A549 (cell line): ENCODE data around the gene RHO.

Experiments
- TF ChIP-seq, protein P1 (sequence below): fragments of >200 bp; sonication (Bioruptor Twin); formaldehyde crosslinking; IDR thresholded peaks from 3 replicates; pipeline ENCODE4 v1.5.1; 2016
- TF ChIP-seq, protein P2 (sequence below): IDR thresholded peaks from 2 replicates; pipeline ENCODE4 v1.6.1; 2012

- TF ChIP-seq, protein P1, sequence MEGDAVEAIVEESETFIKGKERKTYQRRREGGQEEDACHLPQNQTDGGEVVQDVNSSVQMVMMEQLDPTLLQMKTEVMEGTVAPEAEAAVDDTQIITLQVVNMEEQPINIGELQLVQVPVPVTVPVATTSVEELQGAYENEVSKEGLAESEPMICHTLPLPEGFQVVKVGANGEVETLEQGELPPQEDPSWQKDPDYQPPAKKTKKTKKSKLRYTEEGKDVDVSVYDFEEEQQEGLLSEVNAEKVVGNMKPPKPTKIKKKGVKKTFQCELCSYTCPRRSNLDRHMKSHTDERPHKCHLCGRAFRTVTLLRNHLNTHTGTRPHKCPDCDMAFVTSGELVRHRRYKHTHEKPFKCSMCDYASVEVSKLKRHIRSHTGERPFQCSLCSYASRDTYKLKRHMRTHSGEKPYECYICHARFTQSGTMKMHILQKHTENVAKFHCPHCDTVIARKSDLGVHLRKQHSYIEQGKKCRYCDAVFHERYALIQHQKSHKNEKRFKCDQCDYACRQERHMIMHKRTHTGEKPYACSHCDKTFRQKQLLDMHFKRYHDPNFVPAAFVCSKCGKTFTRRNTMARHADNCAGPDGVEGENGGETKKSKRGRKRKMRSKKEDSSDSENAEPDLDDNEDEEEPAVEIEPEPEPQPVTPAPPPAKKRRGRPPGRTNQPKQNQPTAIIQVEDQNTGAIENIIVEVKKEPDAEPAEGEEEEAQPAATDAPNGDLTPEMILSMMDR: no peak
- TF ChIP-seq, protein P2, sequence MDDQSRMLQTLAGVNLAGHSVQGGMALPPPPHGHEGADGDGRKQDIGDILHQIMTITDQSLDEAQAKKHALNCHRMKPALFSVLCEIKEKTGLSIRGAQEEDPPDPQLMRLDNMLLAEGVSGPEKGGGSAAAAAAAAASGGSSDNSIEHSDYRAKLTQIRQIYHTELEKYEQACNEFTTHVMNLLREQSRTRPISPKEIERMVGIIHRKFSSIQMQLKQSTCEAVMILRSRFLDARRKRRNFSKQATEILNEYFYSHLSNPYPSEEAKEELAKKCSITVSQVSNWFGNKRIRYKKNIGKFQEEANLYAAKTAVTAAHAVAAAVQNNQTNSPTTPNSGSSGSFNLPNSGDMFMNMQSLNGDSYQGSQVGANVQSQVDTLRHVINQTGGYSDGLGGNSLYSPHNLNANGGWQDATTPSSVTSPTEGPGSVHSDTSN: no peak
Observed at GRCh38 chr3:129536374-129536667, 7.9 kb downstream of the RHO start.
